ENCODE measurements around the gene LMOD3. TPM values are rescaled to one million over a fixed set of nuclear protein-coding genes. Genes with fewer than 3 reads are reported as not detected.

LMOD3 gene
- total and polyA plus RNA-seq, 2 donors (not counting 1 experiment from before 2014, with no cell fraction given), result not detected

DNA sequence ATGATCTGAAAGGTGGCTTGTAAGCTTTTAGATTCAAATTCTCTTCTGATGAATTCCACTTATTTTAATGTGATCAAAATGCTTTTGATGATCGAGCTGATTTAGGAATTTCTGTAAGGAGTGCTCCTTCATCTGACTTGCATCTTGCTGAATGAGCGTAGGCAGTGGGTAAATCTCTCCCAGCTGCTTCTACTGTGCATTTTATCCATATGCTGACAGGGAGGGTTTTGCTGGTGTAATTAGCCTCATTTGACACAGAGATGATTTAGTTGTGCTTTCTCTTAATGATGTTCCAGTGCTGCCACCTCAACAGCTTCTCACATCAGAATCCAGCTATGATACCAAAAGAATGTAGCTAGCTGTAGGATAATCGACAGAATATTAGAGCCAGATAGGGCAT, 3.8 kb upstream of the LMOD3 start:
- no peaks in the 10 kb centered on the region for H3K36me3 ChIP-seq (replicated peaks in 1 of 2; ENCODE audit: control extremely low read depth in 1 of 2, control insufficient read depth in 1 of 2, extremely low read depth in 1 of 2, insufficient read depth in 2 of 2, low read length in 1 of 2)
- no peak overlapping the region for H2AFZ ChIP-seq (ENCODE audit: insufficient read depth, low read depth, low read length, poor library complexity, severe bottlenecking)
- no peak overlapping the region for H3K4me3 ChIP-seq (ENCODE audit: control extremely low read depth in 1 of 5, extremely low read depth in 1 of 5, insufficient read depth in 1 of 5, low read depth in 2 of 5, low read length in 4 of 5)
- intact Hi-C loops (cut with micrococcal nuclease), result no loop called here
- ChIA-PET CTCF (interaction anchor here (1.4 kb wide), 1 partner anchor 61 kb away, joined by 5 read pairs; no protein-coding TSS in a partner anchor), POLR2A (no interaction called here)
- H3K4me3 Mint-ChIP-seq, result no peak overlapping the region
- TF ChIP-seq EZH2 (IDR thresholded peaks at IDR 0.05; ENCODE audit: borderline replicate concordance, insufficient read depth, low read depth, low read length, poor library complexity, severe bottlenecking), result no peak
- TF ChIP-seq, protein P1, sequence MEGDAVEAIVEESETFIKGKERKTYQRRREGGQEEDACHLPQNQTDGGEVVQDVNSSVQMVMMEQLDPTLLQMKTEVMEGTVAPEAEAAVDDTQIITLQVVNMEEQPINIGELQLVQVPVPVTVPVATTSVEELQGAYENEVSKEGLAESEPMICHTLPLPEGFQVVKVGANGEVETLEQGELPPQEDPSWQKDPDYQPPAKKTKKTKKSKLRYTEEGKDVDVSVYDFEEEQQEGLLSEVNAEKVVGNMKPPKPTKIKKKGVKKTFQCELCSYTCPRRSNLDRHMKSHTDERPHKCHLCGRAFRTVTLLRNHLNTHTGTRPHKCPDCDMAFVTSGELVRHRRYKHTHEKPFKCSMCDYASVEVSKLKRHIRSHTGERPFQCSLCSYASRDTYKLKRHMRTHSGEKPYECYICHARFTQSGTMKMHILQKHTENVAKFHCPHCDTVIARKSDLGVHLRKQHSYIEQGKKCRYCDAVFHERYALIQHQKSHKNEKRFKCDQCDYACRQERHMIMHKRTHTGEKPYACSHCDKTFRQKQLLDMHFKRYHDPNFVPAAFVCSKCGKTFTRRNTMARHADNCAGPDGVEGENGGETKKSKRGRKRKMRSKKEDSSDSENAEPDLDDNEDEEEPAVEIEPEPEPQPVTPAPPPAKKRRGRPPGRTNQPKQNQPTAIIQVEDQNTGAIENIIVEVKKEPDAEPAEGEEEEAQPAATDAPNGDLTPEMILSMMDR (IDR thresholded peaks at IDR 0.05), result no peak
- no peaks in the 10 kb centered on the region for H3K27me3 ChIP-seq (replicated peaks in 1 of 4; ENCODE audit: control extremely low read depth in 1 of 4, control insufficient read depth in 3 of 4, insufficient read depth in 4 of 4, low read length in 3 of 4)
- WGBS (ENCODE audit: insufficient coverage), result 100% methylated on average over 1 of the region's 3 CpGs
- no peaks in the 10 kb centered on the region for H3K9me3 ChIP-seq (ENCODE audit: control extremely low read depth in 1 of 3, control insufficient read depth in 2 of 3, insufficient read depth in 1 of 3, low read length in 2 of 3)
- no peaks in the 10 kb centered on the region for H3K79me2 ChIP-seq (ENCODE audit: control insufficient read depth, insufficient read depth, low read length)
- no peaks in the 10 kb centered on the region for H3K9me3 Mint-ChIP-seq (ENCODE audit: insufficient read depth)
- H3K27ac Mint-ChIP-seq, result no peak overlapping the region
- no peak overlapping the region for H3K9ac ChIP-seq (ENCODE audit: low read length)
- no peaks in the 10 kb centered on the region for H4K20me1 ChIP-seq (ENCODE audit: control insufficient read depth, insufficient read depth, low read length, poor library complexity, severe bottlenecking)
- DNase-seq, result no peak
- H3K4me1 Mint-ChIP-seq, result no peaks in the 10 kb centered on the region
- H3K4me2 ChIP-seq (replicated peaks; ENCODE audit: low read depth, low read length, poor library complexity, severe bottlenecking), result no peak overlapping the region
- no peaks in the 10 kb centered on the region for H3K4me1 ChIP-seq (ENCODE audit: control insufficient read depth in 2 of 2, insufficient read depth in 2 of 2, low read length in 2 of 2)
- H3K27me3 Mint-ChIP-seq, result peaks cover 10% of the 10 kb centered on the region
- ATAC-seq (ENCODE audit: low read depth), result no peak
- no peak overlapping the region for H3K27ac ChIP-seq (ENCODE audit: low read length in 2 of 2)

DNA sequence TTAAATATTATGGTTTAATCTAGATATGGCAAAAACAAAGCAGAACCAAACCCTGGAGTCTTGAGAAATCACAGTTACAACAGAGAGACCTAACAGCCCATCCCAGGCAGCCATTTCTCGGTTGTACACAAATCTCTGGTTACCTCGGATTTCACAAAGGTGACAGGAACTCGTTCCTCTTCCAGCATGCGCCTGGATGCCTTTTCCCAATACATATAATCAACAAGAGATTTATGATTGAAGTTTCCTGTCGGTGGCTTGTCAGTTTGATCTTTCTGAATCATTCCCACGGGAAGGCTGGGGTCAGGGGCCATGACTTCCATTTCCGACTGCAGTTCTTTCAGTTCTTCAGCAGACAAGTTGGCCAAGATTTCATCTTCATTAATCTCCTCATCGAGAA, 445 bp downstream of the LMOD3 start:
- Histone ChIP-seq H3K36me3 (replicated peaks in 1 of 2; ENCODE audit: control extremely low read depth in 1 of 2, control insufficient read depth in 1 of 2, extremely low read depth in 1 of 2, insufficient read depth in 2 of 2, low read length in 1 of 2) (no peaks in the 10 kb centered on the region), H4K20me1 (ENCODE audit: control insufficient read depth, insufficient read depth, low read length, poor library complexity, severe bottlenecking) (no peaks in the 10 kb centered on the region), H2AFZ (ENCODE audit: insufficient read depth, low read depth, low read length, poor library complexity, severe bottlenecking) (no peak overlapping the region), H3K27me3 (replicated peaks in 1 of 4; ENCODE audit: control extremely low read depth in 1 of 4, control insufficient read depth in 3 of 4, insufficient read depth in 4 of 4, low read length in 3 of 4) (no peaks in the 10 kb centered on the region), H3K9me3 (ENCODE audit: control extremely low read depth in 1 of 3, control insufficient read depth in 2 of 3, insufficient read depth in 1 of 3, low read length in 2 of 3) (no peaks in the 10 kb centered on the region), H3K27ac (ENCODE audit: low read length in 2 of 2) (no peak overlapping the region), H3K4me2 (replicated peaks; ENCODE audit: low read depth, low read length, poor library complexity, severe bottlenecking) (no peak overlapping the region), H3K79me2 (ENCODE audit: control insufficient read depth, insufficient read depth, low read length) (no peaks in the 10 kb centered on the region), H3K9ac (ENCODE audit: low read length) (no peak overlapping the region), H3K4me3 (ENCODE audit: control extremely low read depth in 1 of 5, extremely low read depth in 1 of 5, insufficient read depth in 1 of 5, low read depth in 2 of 5, low read length in 4 of 5) (no peak overlapping the region), H3K4me1 (ENCODE audit: control insufficient read depth in 2 of 2, insufficient read depth in 2 of 2, low read length in 2 of 2) (no peaks in the 10 kb centered on the region)
- ChIA-PET POLR2A (no interaction called here), CTCF (interaction anchor here (0.7 to 3.8 kb wide), 16 partner anchors 10 to 191 kb away, joined by 3 to 25 read pairs (median 4); partner anchors contain the start of gene EOGT)
- no peak for DNase-seq
- H3K9me3 Mint-ChIP-seq (ENCODE audit: insufficient read depth), result no peaks in the 10 kb centered on the region
- peaks cover 8% of the 10 kb centered on the region for H3K27me3 Mint-ChIP-seq
- intact Hi-C loops (cut with micrococcal nuclease), result loop anchor here (1.0 to 5.0 kb wide), 2 partner anchors 40 to 184 kb away; partner anchors contain the start of genes ARL6IP5 and UBA3
- H3K27ac Mint-ChIP-seq, result no peak overlapping the region
- H3K4me3 Mint-ChIP-seq, result no peak overlapping the region
- TF ChIP-seq, protein P1 (IDR thresholded peaks at IDR 0.05), result no peak
- WGBS (ENCODE audit: insufficient coverage), result 85% methylated on average over 4 of the region's 8 CpGs
- no peak for ATAC-seq (ENCODE audit: low read depth)
- H3K4me1 Mint-ChIP-seq, result peaks cover 5% of the 10 kb centered on the region

All from B cell (primary cell).